ENCODE measurements around the gene CARTPT. TPM values are rescaled to one million over a fixed set of nuclear protein-coding genes. Genes with fewer than 3 reads are reported as not detected.

CARTPT gene
- total and polyA plus RNA-seq, 2 of the 8 experiments (the other 6 are each of a cell fraction or from before 2014, with no cell fraction given) = not detected

GRCh38 chr5:71748360-71748759, 29.3 kb downstream of the CARTPT start (continued):
- no peak for TF ChIP-seq CHD7 (IDR thresholded peaks at IDR 0.05; ENCODE audit: insufficient replicate concordance, low read length)
- no peak for TF ChIP-seq EGR1 (IDR thresholded peaks at IDR 0.05; ENCODE audit: borderline replicate concordance, low read depth, low read length)
- no peak for TF ChIP-seq CTCF (IDR thresholded peaks at IDR 0.05; ENCODE audit: control extremely low read depth in 1 of 3, insufficient read depth in 1 of 3, low read depth in 1 of 3, low read length in 3 of 3)
- TF ChIP-seq CEBPB (IDR thresholded peaks at IDR 0.05; ENCODE audit: low read depth, low read length) = no peak
- no peak for TF ChIP-seq TAF7 (optimal IDR thresholded peaks at IDR 0.05; ENCODE audit: borderline replicate concordance, low read depth, low read length)
- TF ChIP-seq TEAD4 (IDR thresholded peaks at IDR 0.05; ENCODE audit: low read depth, low read length) = no peak
- TF ChIP-seq MAFK (IDR thresholded peaks at IDR 0.05; ENCODE audit: low read depth, low read length) = no peak
- TF ChIP-seq MAX (IDR thresholded peaks at IDR 0.05) = no peak

Data from H1 (cell line).